ENCODE measurements around the gene TRIO.

The TRIO gene

GRCh38 chr5:14171621-14172020 lies 28.5 kb downstream of the TRIO start:
- peak; percentile 78 to 84 for DNase-seq (ENCODE audit: low read depth in 2 of 2)
- H3K4me3 ChIP-seq (replicated peaks in 1 of 2; ENCODE audit: low read depth in 2 of 2, low read length in 2 of 2): peak overlapping the region in 1 of 2 donors; percentile 18
- TF ChIP-seq, protein P1, sequence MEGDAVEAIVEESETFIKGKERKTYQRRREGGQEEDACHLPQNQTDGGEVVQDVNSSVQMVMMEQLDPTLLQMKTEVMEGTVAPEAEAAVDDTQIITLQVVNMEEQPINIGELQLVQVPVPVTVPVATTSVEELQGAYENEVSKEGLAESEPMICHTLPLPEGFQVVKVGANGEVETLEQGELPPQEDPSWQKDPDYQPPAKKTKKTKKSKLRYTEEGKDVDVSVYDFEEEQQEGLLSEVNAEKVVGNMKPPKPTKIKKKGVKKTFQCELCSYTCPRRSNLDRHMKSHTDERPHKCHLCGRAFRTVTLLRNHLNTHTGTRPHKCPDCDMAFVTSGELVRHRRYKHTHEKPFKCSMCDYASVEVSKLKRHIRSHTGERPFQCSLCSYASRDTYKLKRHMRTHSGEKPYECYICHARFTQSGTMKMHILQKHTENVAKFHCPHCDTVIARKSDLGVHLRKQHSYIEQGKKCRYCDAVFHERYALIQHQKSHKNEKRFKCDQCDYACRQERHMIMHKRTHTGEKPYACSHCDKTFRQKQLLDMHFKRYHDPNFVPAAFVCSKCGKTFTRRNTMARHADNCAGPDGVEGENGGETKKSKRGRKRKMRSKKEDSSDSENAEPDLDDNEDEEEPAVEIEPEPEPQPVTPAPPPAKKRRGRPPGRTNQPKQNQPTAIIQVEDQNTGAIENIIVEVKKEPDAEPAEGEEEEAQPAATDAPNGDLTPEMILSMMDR (IDR thresholded peaks at IDR 0.05; ENCODE audit: low read depth, low read length): no peak

DNA sequence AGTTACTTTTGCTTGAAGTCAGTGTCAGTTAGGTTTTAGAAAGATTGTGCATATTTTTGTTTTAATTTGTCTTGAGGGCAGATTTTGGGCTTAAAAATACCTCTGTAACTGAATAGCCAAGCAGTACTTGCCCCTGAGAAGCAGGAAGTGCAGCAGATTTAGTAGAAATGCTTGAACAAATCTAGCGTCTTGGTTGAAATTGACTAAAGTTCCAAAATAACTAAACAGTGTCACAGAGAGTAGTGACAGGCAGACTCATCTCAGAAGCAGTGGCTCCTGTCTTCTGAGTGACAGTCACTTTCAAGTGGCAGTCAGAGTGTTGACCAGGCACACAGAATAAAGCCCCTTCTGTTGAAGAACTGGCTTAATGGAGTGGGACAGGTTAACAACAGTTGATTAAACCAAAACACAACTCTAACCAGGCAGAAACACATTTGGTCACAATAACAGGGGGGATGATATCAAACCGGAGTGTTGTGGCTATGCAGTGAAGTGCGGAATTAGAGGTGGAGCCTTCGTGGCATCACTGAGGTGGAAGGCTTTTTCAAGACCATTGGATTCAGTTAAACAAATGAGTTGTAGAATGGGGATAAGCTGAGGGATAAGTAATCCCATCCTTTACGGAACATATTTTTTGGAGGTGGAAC lies 29.1 kb downstream of the TRIO start:
- H3K4me3 ChIP-seq (replicated peaks in 1 of 2; ENCODE audit: low read depth in 2 of 2, low read length in 2 of 2): no peak overlapping the region
- DNase-seq (ENCODE audit: low read depth in 2 of 2): no peak

DNA sequence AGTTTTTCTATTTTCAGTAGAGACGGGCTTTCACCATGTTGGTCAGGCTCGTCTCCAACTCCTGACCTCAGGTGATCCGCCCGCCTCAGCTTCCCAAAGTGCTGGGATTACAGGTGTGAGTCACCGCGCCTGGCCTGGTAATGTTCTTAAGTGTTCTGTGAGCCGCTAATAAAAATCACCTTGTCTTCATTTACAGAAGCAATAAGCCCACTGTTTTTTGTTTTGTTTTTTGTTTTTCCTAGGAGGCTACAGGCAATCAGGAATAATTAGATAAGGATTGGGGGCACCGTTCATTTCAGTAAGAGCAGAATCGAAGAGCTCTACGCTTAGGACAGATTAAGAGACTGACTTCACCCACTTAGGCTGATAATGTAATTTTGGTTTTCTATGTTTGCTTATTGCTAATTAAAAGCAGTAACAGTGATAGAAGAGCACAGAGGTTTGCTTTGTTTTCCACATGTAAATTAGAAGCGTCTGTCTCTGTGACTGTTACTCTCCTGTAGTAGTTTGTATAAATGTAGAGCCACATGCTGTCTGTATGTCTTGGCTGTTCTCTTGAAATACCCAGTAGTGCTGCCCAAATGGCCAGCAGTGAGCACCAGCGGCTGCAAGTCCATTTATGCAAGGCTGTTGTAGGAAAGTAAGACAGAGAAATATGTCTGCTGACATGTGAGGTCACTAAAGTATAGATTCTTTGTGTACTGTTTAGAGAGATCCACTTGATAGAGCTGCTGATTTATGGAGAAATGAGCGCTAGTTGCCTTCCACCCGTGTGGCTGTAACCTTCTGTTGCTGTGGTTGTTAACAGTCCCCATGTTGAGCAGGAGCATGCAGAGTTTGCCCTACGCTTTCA lies 30.5 kb downstream of the TRIO start:
- no peak for DNase-seq (ENCODE audit: low read depth in 2 of 2)
- H3K4me3 ChIP-seq (replicated peaks in 1 of 2; ENCODE audit: low read depth in 2 of 2, low read length in 2 of 2): no peak overlapping the region
- TF ChIP-seq, protein P1 (IDR thresholded peaks at IDR 0.05; ENCODE audit: low read depth, low read length): no peak

More for the DNA sequence above, 29.1 kb downstream of the TRIO start:
- TF ChIP-seq, protein P1 (IDR thresholded peaks at IDR 0.05; ENCODE audit: low read depth, low read length): no peak

GRCh38 chr5:14174230-14174636 lies 31.1 kb downstream of the TRIO start:
- TF ChIP-seq, protein P1 (IDR thresholded peaks at IDR 0.05; ENCODE audit: low read depth, low read length): no peak
- no peak overlapping the region for H3K4me3 ChIP-seq (replicated peaks in 1 of 2; ENCODE audit: low read depth in 2 of 2, low read length in 2 of 2)
- no peak for DNase-seq (ENCODE audit: low read depth in 2 of 2)

DNA sequence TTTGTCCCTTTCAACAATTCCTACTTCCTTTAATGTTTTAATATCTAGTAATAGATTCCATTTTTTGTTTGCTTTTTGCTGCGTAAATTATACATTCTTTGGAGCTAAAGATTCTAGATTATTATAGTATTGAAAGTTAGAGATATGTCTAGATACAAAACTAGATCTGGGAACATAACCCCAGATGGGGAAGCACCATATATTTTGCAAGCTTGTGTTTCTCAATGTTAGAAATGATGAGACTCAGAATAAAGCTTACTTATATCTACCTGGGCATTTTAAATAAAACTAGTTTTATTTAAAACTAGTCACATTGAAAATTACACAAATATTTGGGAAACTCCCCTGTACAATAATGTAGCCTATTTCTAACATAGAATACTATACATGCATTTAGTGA lies 32.2 kb downstream of the TRIO start:
- TF ChIP-seq, protein P1 (IDR thresholded peaks at IDR 0.05; ENCODE audit: low read depth, low read length): no peak
- no peak overlapping the region for H3K4me3 ChIP-seq (replicated peaks in 1 of 2; ENCODE audit: low read depth in 2 of 2, low read length in 2 of 2)
- no peak for DNase-seq (ENCODE audit: low read depth in 2 of 2)

GRCh38 chr5:14176888-14177287 lies 33.7 kb downstream of the TRIO start:
- H3K4me3 ChIP-seq (replicated peaks in 1 of 2; ENCODE audit: low read depth in 2 of 2, low read length in 2 of 2): no peak overlapping the region
- DNase-seq (ENCODE audit: low read depth in 2 of 2): no peak
- TF ChIP-seq, protein P1 (IDR thresholded peaks at IDR 0.05; ENCODE audit: low read depth, low read length): no peak

Data from cardiac fibroblast (primary cell).